ENCODE measurements around the gene KIF1B. TPM values are rescaled to one million over a fixed set of nuclear protein-coding genes. Genes with fewer than 3 reads are reported as not detected.

Gene KIF1B
- total and polyA plus RNA-seq, 12 donors = 12.9 to 67.2 (median 48.9) TPM

GRCh38 chr1:10210841-10211804 lies 753 bp downstream of the KIF1B start:
- Histone ChIP-seq H3K27ac (peak overlapping the region; percentile 96 to 100 (median 99)), H3K27me3 (no peaks in the 10 kb centered on the region), H3K4me1 (replicated peaks in 1 of 2) (peaks cover 25 to 41% of the 10 kb centered on the region in 2 donors), H3K4me3 (peak overlapping the region; percentile 57 to 93 (median 64)), H3K36me3 (replicated peaks in 1 of 2) (no peaks in the 10 kb centered on the region), H3K9me3 (replicated peaks in 1 of 3) (no peaks in the 10 kb centered on the region)
- TF ChIP-seq POLR2A (IDR thresholded peaks at IDR 0.05) (peak; percentile 43 to 87), CTCF (IDR thresholded peaks at IDR 0.05) (no peak)
- WGBS, 4 donors = 1 to 2% (median 1%) methylated on average over 25 to 69 of the region's 69 CpGs
- intact Hi-C loops (cut with DNase I) = no loop called here
- DNase-seq = peak; percentile 96 to 100 (median 99)

GRCh38 chr1:10211805-10212410 lies 1.5 kb downstream of the KIF1B start:
- 18 to 37% (median 24%) methylated on average over 11 of the region's 11 CpGs for WGBS, 4 donors
- H3K4me1 ChIP-seq (replicated peaks in 1 of 2) = peaks cover 32 to 49% of the 10 kb centered on the region in 2 donors
- TF ChIP-seq POLR2A (IDR thresholded peaks at IDR 0.05) (no peak), CTCF (IDR thresholded peaks at IDR 0.05) (no peak)
- no peaks in the 10 kb centered on the region for H3K27me3 ChIP-seq
- DNase-seq = peak; percentile 32 to 71 (median 42)
- no peaks in the 10 kb centered on the region for H3K36me3 ChIP-seq (replicated peaks in 1 of 2)
- peak overlapping the region in 2 of 4 donors; percentile 58 to 69 for H3K4me3 ChIP-seq
- intact Hi-C loops (cut with DNase I) = no loop called here
- peak overlapping the region; percentile 67 to 100 (median 99) for H3K27ac ChIP-seq
- H3K9me3 ChIP-seq (replicated peaks in 1 of 3) = no peaks in the 10 kb centered on the region

- peak overlapping the region in 1 of 4 donors; percentile 58 for H3K4me3 ChIP-seq
- 73 to 84% (median 79%) methylated on average over 1 of the region's 1 CpG for WGBS, 4 donors
- H3K27me3 ChIP-seq = no peaks in the 10 kb centered on the region
- H3K36me3 ChIP-seq (replicated peaks in 1 of 2) = no peaks in the 10 kb centered on the region
- no peaks in the 10 kb centered on the region for H3K9me3 ChIP-seq (replicated peaks in 1 of 3)
- peaks cover 37 to 55% of the 10 kb centered on the region in 2 donors for H3K4me1 ChIP-seq (replicated peaks in 1 of 2)
- intact Hi-C loops (cut with DNase I) = no loop called here
- H3K27ac ChIP-seq = peak overlapping the region; percentile 67 to 100 (median 99)
- TF ChIP-seq CTCF (IDR thresholded peaks at IDR 0.05) (no peak), POLR2A (IDR thresholded peaks at IDR 0.05) (no peak)
- peak in 1 of 7 donors; percentile 36 for DNase-seq
These were observed 2.1 kb downstream of the KIF1B start for GRCh38 chr1:10212476-10212875.

- no peak overlapping the region for H3K4me3 ChIP-seq
- H3K27me3 ChIP-seq = no peaks in the 10 kb centered on the region
- H3K9me3 ChIP-seq (replicated peaks in 1 of 3) = no peaks in the 10 kb centered on the region
- WGBS, 4 donors = 40 to 48% (median 44%) methylated on average over 3 of the region's 3 CpGs
- no peak for DNase-seq
- no peak for TF ChIP-seq CTCF (IDR thresholded peaks at IDR 0.05)
- no peak for TF ChIP-seq POLR2A (IDR thresholded peaks at IDR 0.05)
- H3K36me3 ChIP-seq (replicated peaks in 1 of 2) = no peaks in the 10 kb centered on the region
- intact Hi-C loops (cut with DNase I) = no loop called here
- peak overlapping the region in 3 of 5 donors; percentile 24 to 98 (median 40) for H3K27ac ChIP-seq
- peaks cover 45 to 62% of the 10 kb centered on the region in 2 donors for H3K4me1 ChIP-seq (replicated peaks in 1 of 2)
These were observed 2.9 kb downstream of the KIF1B start for GRCh38 chr1:10213186-10213705.
